GM18508 (cell line): ENCODE data around the gene SLIT3.

Experiments
- ATAC-seq: cut with Tn5 transposase; IDR thresholded peaks from one replicate; pipeline ENCODE4 v1.9.1; 2021; ENCODE audit warnings: moderate number of reproducible peaks; ENCODE audit not compliant: insufficient read depth, unreplicated experiment

Gene SLIT3

GRCh38 chr5:168829922-168830417 lies 471.0 kb downstream of the SLIT3 start:
- ATAC-seq = no peak

DNA sequence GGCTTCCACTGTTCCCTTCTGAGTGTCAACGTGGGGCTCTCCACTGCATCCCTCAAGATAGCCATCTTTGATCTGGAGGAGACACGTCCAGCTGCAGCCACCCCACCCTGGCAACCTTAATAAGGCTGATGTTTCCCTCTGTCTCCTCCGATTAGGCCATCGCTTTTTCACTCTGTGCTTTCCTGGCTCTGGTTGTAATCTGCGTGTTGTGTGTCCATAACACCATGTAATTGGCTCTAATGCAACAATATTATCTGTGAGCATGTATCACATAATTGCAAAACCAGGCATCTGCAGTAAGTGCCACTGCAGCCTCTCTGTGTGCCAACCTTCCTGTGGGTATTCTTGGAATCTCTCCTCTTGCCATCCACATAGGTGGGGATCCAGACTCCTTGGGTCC lies 471.9 kb downstream of the SLIT3 start:
- ATAC-seq = no peak

- ATAC-seq = no peak
Measured at GRCh38 chr5:168827636-168828035, 473.3 kb downstream of the SLIT3 start.

- ATAC-seq = no peak
Measured at GRCh38 chr5:168826246-168826725, 474.7 kb downstream of the SLIT3 start.

DNA sequence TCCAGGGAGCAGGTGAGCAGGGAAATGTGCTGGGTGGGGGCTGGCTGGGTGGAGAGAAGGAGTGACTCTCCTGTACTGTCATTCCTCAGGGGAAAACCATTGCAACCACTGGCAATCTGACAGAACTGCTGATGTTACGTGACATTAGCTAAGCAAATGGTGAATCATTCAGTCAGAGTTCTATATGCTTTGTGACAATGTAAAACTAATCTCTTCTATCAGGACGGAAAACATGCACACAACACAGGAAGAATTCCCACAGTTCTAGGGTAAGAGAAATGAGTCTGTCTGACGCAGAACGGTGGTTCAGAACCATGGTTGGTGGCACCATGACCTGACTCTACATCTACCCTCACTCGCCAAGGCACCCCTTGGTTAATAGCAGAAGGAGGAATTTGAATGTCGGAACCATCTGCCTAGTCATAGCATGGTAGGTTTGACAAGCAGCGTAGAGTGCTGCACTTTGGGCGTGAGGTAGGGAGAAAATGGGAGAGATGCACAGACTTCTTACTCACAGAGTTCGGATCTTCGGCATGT lies 478.1 kb downstream of the SLIT3 start:
- ATAC-seq = no peak

DNA sequence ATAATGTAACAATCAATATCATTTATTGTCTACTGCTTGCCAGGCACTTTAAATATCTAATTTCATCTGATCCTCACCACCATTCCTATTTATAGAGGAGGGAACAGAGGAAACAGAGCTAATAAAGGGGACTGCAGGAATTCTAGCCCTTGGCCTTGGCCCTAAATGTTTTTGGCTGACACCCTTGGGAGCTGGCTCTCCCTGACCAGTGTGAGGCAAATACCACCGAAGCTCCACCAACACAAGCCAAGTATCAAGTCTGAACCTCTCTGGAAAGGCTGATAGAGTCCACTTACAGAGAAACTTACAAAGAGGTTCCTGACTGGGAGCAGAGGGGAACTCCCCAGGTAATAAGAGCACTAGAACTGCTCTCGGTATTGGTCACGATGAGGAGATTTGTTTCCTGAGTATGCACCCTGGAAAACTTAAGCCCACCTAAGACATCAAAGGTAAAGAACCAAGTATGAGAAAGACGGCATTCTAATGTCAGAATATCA lies 478.6 kb downstream of the SLIT3 start:
- no peak for ATAC-seq

DNA sequence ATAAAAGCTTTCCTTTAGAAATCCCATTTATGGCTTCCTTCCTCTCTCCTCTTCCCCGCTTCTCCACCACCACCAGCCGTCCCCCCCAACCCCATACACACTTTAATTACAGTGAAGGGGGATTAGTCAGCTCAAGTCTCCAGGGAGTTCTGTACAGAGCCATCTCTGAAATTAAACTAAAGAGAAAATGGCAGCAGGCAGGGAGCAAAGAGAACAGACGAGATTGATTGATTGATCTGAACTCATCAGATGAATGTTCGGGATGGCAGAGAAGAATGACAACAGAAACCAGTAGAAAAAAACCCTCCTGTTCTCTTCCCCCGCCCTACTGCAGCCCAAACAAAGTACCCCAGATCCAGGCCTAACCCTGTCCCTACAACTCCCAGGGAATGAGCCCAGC lies 480.1 kb downstream of the SLIT3 start:
- ATAC-seq = no peak

GRCh38 chr5:168819004-168819621 lies 481.8 kb downstream of the SLIT3 start:
- no peak for ATAC-seq

DNA sequence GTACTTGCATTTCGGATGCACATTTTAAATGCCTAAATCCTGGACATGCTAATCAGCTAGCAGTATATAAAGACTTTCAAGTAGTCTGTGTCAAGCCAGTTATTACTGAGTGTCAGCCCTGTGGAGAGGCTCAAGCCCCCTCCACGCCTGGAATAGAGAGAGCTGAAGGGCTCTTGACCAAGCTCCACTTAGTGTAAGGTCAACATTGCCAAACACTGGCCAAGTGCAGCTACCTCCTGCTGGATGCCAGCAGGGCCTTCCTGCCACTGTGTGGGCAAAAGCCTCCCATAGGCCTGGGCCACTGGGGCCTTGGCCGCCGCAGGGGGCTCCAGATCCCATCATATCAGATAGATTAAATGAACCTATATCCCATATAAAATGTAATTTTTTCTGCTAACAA lies 482.4 kb downstream of the SLIT3 start:
- no peak for ATAC-seq

DNA sequence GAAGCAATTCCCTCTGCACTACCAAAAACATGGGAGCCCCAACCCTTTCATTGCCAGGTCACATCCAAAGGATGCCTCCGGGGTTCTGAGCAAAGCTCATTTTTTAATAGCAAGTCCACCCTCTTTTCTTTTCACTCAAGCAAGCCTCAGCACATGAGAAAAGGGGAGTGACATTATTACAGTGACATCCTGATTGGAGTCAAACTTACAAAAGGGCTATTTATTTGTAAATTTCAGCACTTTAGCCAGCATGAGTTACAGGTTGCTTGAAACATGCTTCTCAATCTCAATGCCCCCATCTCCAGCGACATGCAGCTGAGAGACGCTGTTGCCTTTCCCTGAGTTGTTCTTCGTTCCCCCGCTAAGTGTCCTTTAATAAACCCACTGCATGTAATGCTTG lies 483.3 kb downstream of the SLIT3 start:
- no peak for ATAC-seq

GRCh38 chr5:168816661-168817060 lies 484.3 kb downstream of the SLIT3 start:
- ATAC-seq = no peak

DNA sequence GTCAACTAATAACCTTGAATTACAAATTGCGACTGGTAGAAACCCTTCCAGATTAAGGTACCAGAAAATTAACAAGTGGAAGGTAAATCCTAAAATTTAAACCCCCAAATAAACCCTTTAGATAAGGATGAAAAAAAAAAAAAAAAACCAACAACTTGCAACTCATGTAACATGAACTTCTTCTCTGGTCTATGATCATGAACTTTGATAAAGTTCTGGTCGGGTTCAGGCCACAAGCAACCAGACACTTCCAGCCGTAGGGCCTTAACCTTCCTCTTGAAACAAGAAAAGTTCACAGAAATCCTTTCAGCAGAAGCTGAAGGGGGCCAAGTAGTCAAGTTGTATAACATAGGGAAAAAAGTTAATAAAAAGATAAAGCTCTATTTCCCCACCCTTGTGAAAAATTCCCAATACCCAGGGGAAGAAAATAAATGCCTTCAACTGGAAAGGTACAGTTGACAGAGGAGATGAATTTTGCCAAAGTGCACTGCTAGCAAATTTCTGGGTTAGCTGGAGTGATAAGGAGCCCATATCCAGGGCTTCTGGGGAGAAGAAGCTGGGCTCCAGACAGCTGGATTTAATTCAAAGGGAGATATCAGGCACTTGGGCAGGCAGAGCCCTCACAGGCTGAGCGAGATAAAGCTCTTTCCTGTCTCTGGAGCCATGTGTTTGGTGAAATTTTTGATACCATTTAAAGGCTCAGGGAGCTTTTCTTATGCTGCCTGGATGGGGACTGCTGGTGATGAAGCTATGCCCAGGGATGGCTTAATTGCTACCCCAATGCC lies 487.6 kb downstream of the SLIT3 start:
- ATAC-seq = no peak

- ATAC-seq = no peak
Measured at GRCh38 chr5:168810641-168811040, 490.3 kb downstream of the SLIT3 start.

DNA sequence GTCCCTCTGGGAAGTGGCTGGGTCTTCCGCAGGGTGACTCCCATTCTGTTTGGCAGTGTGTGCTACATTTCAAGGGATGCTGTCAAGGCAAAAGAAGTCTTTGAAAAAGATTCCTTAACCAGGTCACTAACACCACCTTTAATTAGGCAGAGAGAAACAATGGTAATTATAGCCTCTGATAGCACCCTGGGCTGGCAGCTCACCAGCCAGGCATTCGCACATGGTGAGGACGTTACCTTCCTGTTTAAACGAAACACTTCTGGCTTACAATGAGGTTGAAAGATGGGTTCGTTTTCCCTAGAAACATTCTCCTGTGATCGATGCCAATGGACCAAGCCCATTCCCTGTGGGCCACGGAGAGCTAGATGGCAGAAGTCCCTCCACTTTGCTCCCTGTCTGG lies 491.7 kb downstream of the SLIT3 start:
- ATAC-seq = no peak

GRCh38 chr5:168808051-168808616 lies 492.8 kb downstream of the SLIT3 start:
- ATAC-seq = no peak

DNA sequence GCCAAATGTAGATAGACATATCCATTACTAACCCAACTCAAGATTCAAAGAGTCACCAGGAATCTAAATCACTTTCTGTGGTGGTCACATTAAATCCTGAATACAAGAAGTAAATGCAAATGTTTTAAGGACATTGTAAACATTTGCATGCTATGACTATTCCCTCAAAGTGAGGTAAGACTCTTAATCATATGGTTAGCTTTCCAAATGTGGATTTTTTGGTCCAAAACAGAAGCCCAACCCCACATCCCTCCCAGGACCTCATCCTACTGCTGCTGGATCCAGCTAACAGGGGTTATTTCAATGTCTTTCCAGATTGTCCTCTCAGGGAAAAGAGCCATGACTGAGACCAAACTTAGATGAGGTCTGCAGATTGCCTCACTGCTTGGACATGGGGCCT lies 493.7 kb downstream of the SLIT3 start:
- ATAC-seq = no peak

DNA sequence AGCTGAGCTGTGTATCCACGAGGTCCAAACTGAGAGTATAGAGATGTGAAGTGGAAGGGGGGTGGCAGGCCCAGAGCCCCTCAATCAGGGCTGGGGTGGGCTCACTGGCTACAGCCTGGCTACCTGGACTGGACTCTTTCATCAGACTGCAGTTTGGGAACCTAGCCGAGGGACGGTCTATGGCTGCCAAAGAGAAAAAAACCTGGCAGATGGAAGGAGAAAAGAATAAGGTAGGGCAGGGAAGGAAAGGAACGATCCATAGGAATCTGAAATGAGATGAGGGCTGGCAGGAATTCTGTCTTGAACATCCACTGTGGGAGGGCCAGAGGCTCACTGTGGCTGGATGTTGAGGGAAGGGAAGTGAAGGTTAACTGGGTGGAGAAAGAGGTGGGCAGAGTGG lies 497.4 kb downstream of the SLIT3 start:
- ATAC-seq = no peak

DNA sequence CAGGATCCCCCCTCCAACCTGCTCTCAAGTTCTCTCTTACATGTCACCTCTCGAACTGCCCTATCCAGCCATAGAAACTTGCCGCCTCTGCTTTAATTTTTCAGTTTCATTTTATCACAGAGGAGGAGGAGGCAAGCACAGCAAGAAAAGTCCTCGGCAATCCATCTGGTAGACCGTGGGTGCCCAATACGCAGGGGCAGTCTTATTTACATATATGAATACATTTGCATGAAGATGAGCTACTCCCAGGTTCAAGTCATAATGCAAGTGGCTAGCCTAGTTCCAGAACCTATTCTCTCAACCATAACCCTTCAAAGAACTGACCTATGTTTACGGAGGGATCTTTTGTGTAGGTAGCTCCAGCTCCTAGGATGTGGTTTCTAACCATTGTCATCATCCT lies 498.6 kb downstream of the SLIT3 start:
- no peak for ATAC-seq

DNA sequence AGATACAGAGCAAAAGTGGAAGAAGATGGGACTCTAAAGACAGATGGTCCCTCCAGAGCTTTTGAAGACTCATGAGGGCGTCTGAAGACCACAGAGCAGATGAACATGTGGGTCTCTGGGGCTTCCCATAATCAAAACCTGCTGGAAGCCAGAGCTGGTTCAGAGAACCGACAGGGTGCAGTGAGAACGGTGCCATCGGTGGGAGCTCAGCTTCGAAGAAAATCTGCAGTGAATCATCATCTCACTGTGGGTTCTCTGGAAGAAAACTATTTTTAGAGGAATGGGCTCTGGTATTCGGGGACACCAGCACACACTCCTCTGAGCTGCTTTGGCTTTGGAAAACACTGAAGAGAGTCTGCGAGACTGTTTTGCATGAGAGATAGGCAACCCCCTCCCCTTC lies 499.4 kb downstream of the SLIT3 start:
- ATAC-seq = no peak

DNA sequence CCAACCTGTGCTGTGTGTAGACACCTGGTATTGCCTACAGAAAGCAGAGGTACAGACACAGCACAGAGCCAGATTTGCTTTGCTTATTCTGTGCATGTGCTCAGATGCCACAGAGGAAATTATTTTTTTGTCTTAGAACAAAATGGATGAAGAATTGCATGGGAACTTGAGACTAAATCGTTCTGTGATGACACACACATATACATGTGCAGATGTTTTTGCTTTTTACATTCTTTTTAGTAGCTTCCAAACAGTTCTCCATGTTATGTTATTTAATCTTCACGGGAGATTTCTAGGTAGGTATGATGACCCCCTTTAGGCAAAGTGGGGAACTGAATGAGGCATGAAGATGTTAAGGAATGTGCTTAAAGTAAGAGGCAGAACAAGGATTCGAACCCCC lies 500.2 kb downstream of the SLIT3 start:
- no peak for ATAC-seq
